Stimulated activated CD8-positive, alpha-beta memory T cell treated with anti-CD3 and anti-CD28 coated beads, Interleukin-15, amount 100 ng/mL, for 1 hour (primary cell): ENCODE measurements around the gene IFITM10.
A peak's percentile ranks its signal among the peaks of the same experiment; 100 is the strongest.
"Not testable (repeated sequence)": the region's sequence is repeated elsewhere in the genome, so short reads cannot be mapped to it uniquely, and the experiment has no call there.

Experiments used
- DNase-seq: peaks from one replicate; pipeline ENCODE4 v3.0.0-alpha.2; 2020; ENCODE audit warnings: low read depth

The IFITM10 gene

DNA sequence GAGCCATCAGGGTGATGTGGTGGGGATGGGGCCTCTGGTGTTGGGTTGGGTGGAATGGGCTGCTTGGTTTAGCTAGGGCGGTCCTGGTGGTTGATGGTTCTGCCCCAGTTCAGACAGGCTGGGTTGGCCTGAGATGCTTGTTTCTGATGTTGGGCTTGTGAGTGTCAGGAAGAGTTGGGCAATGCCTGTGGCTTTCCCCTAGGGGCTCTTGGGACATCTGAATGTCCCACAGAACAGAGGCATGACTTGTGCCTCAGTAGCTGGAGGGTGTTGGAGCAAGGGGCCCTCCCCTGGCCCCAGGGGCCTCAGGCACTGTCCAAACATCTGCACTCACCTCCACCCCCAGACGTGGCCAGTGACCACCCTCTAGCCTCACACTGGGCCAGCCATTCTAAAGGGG lies 27.3 kb upstream of the IFITM10 start:
- no peak for DNase-seq

GRCh38 chr11:1776944-1777715 lies 26.7 kb upstream of the IFITM10 start:
- no peak for DNase-seq

DNA sequence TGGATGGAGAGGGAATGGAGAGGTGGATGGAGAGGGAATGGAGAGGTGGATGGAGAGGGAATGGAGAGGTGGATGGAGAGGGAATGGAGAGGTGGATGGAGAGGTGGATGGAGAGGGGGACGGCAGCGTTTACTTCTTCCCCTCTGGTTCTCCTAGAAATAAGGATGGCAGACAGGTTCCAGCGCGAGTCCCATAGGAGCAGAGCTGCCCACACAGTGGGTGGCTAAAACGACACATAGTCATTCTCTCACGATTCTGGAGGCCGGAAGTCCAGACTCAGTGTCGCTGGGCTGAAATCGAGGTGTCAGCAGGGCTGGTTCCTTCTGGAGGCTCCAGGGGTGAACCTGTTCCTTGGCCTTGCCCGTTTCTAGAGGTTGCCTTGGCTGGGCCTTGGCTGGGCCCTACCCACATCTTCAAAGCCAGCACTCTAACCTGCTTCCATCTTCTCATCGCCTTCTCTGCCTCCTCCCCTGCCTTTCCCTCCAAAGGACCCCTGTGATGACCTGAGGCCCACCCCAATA lies 26.0 kb upstream of the IFITM10 start:
- no peak for DNase-seq

DNA sequence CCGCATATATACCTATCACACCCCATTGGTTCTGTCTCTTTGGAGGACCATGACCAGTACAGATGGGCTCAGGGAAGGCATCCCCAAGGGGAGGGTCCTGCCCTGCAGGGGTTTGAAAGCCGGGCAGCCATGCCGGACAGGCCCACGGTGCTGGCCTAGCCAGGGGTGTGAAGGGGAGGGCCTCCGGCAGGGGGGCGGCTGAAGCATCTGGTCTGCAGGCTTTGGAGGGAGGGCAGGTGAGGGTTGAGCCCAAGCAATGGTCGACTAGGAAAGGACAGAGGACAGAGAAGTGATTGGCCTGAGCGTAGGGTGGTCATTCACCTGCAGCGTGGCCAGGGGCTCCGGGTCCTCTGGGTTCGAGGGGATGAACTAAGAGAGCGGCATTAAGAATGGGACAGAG lies 24.5 kb upstream of the IFITM10 start:
- DNase-seq = no peak

DNA sequence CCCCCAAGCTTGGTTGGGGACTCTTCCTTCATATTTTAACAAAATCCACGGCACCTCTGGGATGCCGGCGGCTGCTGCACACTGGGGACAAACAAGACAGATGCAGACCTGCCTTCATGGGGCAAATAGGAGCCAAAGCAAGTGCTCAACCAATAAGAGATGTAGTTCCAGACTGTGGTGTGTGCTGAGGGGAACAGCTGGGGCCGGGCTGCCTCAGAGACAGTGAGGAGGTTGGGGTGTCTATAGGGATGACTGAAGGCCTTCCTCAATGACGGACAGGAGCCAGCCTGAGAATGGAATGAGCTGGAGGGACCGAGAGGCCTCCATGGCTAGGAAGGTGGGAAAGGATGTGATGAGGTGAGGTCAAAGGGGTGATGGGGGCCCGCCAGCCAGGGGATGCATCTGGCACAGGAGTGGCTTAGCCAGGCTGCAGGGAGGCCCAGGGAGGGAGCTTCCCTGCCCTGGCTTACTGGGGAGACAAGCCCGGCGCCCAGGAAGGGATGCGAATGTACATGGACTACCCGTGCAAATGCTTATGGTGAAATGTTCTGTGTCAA lies 23.7 kb upstream of the IFITM10 start:
- DNase-seq = no peak

DNA sequence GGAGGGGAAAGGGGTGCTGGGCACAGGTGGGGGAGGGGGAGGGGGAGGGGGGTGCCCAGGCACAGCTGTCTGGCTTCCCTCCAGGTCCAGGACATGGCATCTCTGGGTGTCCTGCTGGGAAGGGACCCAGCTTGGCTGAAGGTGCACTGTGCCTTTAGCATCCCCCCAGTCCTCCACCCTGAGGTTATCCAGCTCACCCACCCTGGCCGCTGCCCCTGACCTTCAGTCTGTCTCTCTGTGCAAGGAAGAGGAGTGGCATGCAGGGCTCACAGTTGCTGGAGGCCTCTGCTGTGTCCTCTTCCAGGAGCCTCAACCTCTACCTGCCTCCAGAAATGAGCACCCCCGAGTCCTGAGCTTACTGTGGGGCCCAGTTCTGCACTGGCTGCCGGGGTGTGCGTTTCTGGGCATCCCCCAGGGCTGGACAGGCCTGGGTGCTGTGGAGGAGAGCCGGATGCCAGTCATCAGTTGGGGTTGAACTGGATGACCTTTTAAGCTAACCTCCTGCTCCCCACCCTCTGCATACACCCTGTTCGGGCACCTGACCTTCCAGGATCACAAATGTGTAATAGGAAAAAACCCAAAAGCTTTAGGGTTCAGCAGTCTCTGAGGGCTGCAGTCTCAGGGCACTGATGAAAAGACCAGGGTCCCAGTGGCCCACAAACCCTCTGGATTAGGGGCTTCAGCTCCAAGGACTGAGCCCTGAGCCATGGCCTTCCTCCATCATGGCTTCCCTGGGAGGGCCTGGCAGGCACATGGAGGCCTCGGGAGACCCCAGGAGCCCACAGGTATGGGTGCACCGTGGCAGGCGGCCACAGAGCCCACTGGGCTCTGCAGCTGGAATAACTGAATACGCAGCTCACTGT lies 23.0 kb upstream of the IFITM10 start:
- no peak for DNase-seq

DNA sequence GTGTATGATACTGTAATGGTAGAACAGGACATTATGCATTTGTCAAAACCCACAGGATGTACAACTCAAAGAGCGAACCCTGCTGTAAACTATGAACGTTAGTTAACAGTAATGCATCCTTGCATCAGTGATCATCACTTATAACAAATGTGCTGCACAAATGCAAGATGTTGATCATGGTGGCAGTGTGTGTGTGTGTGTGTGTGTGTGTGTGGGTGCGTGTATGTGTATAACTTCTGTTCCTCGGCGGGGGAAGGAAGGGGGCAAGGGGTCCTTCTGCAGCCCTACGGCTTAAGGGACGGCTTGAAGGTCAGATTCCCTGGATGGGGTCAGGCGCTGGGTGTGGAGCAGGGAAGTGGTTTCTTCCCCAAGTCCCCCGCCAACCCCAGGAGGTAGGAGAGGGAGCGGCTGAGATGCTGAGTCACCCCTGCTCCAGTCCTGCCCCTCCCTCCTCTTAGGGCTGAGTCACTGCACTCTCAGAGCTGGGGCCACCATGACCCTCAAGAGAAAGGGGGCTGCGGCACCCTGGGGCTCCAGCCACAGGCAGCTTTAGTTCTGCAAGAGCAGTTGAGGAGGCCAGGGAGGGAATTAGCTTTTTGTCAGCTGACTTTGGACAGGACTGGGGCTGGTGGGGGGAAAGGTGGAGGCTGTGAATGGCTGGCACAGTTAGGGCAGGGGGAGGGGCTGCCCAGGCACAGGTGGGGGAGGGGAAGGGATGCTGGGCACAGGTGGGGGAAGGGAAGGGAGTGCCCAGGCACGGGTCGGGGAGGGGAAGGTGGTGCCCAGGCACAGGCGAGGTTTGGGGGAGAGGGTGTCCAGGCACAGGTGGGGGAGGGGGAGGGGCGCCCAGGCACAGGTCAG lies 22.1 kb upstream of the IFITM10 start:
- no peak for DNase-seq

DNA sequence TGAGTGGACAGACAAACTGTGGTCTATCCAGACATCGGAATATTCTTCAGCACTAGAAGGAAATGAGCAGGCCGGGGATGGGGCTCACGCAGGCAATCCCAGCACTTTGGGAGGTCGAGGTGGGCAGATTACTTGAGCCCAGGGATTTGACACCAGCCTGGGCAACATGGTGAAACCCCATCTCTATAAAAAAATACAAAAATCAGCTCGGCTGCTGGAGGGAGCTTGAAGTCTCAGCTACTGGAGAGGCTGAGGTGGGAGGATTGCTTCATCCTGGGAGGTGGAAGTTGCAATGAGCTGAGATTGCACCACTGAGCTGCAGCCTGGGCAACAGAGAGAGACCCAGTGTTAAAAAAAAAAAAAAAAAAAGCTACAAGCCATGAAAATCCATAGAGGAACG lies 21.3 kb upstream of the IFITM10 start:
- no peak for DNase-seq

DNA sequence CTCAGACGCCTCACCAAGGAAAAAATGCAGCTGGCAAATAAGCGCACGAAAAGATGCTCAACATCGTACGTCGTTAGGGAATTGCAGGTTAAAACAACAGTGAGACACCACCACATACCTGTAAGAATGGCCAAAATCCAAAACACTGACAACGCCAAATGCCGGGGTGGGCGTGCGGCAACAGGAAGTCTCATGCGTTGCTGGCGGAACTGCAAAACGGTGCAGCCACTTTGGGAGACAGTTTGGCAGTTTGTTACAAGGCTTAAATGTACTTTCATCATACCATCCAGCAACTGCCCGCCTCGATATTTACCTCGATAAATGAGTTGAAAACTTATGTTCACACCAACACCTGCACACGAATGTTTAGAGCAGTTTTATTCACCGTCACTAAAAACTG lies 20.9 kb upstream of the IFITM10 start:
- DNase-seq = no peak

GRCh38 chr11:1770528-1770927 lies 20.1 kb upstream of the IFITM10 start:
- no peak for DNase-seq

DNA sequence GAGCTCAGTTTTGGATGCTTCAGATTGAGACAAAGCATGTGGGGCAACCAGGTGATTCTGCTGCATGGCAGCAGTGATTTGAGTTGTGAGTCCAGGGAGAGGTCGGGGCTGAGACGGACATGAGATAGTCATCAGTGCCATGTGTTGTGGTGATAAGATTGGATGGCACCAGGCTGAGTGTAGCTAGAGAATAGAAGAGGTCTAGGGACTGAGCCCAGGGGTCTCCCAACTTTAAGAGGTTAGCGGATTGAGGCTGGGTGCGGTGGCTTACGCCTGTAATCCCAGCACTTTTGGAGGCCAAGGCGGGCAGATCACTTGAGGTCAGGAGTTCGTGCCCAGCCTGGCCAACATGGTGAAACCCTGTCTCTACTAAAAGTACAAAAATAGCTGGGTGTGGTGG lies 19.7 kb upstream of the IFITM10 start:
- no peak for DNase-seq

- not testable (repeated sequence) for DNase-seq
Measured at GRCh38 chr11:1769304-1769936, 19.0 kb upstream of the IFITM10 start.

DNA sequence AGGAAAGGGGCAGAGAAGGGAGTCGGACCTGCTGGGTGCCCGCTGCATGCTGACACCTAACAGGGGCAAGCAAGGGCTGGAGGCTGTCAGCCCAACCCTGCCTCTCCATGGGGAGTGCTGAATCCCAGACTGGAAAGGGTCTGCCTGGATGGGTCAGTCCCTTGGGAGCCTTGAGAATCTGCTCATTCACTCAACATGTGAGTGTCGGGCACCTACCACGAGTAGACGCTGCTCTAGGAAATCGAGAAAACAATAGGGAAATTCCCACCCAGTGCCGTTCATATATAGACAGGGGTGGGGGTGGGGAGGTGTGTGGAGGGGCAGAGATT lies 17.7 kb upstream of the IFITM10 start:
- no peak for DNase-seq

DNA sequence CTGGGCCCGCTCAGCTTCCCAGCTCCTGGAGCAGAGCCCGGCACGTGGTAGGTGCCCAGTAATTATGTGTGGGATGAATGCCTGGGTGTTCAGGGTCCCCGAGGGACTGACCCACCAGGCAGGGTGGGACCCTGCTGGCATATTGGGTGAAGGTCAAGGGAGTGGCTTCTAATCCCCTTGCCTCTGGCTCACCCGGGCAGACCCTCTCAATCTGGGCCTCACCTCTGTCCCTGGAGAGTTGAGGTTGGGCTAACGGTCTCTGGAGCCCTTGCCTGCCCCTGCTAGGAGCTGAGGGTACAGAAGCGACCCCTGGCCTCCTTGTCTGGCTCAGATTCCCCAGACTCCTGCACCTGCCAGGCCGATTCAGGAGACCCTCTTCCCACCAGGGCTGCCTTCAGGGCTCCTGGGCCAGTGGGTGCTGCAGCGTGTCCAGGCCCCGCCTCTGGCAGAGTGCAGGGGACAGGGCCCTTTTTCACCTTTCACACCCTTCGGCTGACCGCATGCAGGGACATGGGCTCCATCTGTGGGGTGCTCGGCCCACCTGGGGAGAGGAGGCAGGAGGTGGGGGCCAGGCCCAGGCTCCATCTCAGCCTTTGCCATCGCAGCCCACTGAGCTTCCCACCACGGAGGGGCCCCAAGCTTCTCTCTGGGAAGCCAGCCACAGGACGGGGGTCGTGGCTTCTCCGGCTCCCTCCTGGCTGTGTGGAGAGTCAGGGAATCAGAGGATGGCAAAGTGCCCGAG lies 17.2 kb upstream of the IFITM10 start:
- DNase-seq = no peak

GRCh38 chr11:1766719-1767398 lies 16.5 kb upstream of the IFITM10 start:
- DNase-seq = no peak

GRCh38 chr11:1765871-1766718 lies 15.7 kb upstream of the IFITM10 start:
- DNase-seq = no peak

DNA sequence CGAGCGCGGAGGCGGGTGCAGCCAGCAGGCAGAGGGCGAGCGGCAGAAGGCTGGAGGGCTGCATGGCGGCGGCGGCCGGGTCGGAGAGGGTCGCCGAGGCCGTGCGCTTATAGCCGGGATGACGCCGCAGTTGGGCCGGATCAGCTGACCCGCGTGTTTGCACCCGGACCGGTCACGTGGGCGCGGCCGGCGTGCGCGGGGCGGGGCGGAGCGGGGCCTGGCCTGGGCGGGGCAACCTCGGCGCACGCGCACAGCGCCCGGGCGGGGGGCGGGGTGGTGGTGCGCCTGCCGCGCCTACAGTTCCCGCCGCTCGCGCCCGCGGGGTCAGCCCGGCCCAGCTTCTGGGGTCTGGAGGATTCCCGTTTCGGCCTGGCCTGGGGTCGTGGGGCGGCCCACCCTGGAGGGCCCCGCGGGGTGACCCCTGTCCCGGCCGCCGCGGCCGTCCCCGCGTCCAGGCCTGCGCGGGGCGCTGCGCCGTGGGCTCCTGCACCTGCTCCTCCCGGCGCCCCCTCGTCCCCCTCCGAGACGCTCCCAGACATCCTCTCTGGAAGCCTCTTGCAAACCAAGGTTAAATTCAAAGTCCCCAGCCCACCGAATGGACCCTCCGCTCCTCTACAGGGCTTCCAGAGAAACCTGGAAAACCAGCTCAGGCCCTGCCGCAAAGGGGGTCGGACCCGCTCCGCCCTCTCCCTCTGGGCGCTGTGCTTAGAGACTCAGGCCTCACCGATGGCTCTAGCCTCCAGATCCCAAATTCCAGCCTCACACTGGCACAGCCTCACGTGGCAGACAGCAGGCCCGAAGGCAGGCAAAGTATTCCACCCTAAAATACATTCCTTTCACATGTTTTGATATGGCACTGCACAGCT lies 13.6 kb upstream of the IFITM10 start, which contains the start of gene CTSD:
Gene CTSD (minus strand): TSS at position 132 of the 866 bp plus-strand sequence. CDS start 68 bp downstream, at position 64.
- peak; percentile 71 for DNase-seq

- DNase-seq = no peak
Measured at GRCh38 chr11:1763336-1763795, 13.0 kb upstream of the IFITM10 start.
